Measurements from ENCODE around the gene NBEA.

The NBEA gene

DNA sequence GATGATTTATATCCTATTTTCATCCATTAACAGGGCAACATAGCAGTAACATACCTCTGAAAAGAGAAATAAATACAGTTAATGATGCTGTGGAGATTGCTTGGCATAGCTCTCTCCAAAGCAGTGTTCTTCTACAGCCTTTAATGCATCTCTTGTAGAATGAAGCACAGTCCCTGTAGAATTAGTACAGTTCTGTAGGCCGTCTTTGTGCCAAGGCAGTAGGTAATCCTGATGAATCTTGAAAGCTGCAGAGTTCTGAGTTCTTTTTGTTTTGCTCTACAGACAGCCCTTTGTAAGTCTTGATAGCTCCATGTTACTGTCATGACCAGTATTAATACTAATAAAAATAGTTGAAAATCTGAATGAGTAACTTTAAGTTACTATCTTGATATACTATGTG, 350.3 kb downstream of the NBEA start:
- no peak for DNase-seq

DNA sequence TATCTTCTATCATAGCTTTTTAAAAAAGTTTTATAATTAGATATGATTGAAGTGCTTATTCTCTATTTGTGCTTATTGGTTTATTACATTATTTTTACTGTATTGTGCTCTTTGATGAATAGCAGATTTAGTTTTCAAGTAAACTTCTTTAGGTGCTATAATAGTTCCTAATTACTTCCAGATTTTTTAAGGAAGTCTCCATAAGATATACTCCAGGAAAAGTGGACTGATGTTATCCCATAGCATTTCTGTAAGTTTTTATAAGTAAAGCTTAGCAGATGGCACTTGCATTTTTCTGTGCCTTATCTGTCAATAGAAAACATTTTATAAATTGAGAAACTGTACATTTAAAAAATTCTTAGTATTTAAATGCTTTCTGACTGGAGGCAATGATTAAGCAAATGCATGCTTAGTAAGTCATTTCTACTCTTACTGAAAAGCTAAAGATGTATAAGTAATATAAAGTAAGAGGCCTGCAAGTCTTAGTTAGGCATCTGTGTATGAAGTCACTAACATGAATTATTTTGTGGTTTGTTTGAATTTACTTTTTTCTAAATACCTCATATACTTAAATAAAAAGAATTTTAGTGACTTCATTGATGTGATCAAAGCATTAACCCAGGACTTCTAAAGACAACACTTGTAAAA, 351.6 kb downstream of the NBEA start:
- no peak for DNase-seq

DNA sequence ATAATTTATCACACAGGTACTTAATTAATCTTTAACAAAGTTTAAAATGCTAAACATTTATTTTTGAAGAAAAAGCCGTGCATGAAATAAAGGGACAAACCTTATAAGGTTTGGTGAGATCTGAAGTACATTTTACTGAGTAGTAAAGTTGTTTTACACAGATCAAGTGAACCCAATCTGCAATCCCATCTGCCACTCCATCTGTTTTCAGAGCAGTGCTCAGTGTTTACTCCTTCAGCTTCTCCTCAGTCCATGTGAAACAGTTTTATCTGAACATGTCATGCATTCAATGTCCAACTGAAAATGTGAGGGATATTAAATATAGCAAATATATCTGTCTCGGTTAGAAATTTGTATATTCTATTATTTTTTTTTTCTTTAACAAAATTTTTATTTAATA, 367.6 kb downstream of the NBEA start:
- no peak for DNase-seq

DNA sequence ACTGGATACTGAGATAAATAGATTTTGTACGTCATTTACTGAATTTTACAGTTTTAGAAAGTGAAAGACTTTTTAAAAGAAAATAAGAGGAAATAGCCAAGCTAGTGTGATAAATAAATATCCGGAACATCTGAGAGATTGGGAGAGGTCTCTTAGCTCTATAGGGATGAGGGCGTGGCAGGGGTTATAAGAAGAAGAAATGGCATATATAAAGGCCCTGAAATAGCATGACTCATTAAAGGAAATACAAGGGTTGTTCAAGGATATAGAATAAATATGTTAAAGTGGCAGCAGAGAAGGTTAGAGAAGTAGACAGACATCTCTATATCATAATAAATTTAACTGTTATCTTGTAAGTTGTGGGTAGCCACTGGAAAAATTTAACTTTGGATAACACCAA, 390.1 kb downstream of the NBEA start:
- no peak for DNase-seq

DNA sequence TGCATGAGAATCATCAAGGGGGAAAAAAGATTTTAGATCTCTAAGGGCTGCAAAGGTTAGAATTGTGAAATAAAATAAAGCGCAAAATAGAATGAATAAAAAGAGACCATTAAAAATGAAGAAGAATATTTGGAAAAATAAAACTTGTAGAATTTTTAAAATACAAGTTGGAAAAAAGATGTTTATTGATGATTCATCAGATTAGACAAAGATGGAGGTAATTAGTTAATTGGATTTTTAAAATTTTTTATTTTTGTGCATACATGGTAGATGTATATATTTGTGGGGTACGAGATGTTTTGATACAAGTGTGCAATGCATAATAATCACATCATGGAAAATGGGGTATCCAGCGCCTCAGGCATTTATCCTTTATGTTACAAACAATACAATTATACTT, 391.1 kb downstream of the NBEA start:
- DNase-seq = no peak

DNA sequence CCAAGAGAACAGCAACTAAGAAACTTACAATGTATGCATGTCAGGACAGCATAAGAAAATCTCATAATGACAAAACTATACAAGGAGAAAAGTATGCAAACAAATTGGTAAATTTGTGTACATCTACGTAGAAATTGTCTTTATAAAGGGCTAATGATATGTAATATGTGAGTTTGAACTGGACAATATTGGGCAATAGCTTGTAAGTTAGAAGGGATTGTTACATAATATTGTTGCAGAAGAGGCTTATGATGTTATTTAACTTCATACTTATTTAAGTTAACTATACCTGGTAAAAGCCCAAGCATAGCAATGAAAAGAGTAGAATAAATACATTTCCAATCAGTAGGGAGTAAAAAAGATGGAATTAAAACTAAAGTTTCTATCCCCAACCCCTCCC, 400.4 kb downstream of the NBEA start:
- DNase-seq = no peak

DNA sequence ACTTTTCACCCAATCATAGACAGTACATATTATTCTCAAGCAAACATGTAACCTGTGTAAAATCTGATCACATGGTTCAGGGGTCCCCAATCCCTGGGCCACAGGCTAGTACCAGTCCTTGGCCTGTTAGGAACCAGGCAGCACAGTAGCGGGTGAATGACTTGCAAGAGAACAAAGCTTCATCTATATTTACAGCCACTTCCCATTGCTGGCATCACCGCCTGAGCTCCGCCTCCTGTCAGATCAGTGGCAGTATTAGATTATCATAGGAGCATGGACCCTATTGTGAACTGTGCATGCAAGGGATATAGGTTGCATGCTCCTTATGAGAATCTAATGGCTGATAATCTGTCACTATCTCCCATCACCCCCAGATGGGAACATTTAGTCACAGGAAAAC, 401.3 kb downstream of the NBEA start:
- no peak for DNase-seq

DNA sequence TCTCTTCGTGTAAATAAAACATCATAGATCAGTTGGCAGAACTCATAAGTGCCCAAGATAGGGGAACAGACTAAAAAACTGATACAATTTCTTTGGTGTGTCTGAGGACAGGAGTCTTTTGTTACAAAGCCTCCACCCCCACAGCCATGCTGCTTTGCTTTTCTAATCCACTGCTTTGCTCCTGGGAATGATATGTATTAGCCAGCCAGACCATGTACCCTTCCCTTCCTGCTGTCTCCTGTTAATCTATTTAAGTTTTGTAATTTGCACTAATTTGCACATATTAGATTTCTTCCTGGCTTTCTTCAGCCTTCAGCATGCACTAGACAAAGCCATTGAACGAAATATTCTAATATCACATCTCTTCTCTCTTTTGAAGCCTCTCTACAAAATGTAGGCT, 403.9 kb downstream of the NBEA start:
- DNase-seq = no peak

DNA sequence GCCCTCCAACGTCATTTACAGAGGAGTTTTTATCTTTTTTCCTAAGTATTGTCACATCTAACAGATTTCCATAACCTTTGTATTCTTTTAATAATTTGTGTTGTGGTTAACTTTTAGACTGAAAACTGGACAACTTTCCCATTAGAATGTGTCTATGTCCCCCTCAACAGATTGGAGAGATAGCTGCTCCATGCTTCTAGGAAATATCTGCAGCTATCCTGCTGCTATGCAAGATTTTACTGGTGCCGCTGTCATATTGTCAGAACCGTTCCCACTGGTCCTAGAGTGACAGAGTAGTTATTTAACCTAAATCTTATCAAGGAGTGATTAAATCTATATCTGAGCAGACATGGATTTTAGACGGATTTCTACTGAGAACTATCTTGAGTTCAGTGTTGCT, 404.4 kb downstream of the NBEA start:
- DNase-seq = no peak

DNA sequence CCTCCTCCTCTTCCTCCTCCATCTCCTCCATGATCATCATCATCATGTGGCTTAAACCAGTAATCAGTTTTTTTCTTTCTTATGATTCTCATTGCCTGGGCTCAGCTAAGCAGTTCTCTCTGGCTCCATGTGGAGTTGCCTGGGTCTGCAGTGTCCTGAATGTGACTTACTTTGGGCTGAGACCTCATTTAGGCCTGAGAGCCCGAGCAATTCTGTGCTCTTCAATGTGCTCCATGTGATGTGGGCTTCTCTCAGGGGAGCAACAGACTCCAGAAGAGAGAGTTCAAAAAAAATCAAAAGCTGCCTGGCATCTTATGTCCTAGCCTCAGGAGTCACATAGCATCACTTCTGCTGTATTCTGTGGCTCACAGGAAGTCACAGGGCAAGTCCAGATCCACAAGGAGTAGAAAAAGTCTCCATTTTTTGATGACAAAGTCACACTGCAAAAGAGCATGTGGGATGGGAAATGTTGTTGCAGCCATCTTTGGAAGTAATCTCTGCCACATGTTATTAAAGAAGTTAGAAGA, 405.7 kb downstream of the NBEA start:
- no peak for DNase-seq

DNA sequence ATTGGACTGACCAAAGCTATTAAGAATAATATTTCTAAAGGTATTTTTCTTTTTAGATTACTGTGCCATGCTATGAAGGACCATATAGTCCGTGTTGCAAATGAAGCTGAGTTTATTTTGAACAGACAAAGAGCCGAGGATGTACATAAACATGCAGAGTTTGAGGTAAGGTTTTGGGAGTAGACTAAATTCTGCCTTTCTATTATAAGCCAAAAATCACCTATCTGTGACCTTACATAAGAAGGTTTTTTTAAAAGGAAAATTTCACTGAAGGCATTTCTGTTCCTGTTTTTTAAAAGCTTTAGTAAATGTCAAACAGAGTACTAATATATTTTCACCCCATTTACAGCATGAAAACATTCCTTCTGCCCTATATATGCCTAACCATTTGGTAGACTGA, 407.0 kb downstream of the NBEA start:
- DNase-seq = no peak

DNA sequence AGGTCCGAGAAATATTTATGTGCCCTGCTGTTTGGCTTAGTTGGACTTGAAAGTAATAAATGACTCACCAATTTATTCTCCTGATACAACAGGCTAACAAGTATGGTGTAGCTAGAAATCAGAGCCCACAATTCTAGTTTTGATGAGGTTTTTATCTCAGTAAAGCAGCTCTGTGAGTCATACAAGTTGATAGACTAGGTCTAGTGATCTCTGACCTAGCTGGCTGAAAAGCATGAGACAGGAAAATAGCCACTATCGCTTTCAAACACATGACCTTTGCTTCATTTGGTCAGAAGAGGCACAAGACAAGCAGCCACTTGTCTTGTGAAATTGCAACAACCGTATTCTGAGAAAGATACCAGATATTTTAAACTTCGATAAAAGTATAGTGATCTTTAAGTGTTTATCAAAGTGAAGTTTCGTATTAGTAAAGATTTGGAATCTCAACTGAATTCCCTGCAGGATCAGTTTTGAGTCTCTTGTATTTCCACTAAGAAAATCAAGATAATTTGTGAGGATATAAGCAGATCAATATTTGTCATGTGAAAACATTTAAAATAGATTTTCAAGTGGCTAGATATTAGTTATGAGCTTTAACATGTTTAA, 407.7 kb downstream of the NBEA start:
- no peak for DNase-seq

DNA sequence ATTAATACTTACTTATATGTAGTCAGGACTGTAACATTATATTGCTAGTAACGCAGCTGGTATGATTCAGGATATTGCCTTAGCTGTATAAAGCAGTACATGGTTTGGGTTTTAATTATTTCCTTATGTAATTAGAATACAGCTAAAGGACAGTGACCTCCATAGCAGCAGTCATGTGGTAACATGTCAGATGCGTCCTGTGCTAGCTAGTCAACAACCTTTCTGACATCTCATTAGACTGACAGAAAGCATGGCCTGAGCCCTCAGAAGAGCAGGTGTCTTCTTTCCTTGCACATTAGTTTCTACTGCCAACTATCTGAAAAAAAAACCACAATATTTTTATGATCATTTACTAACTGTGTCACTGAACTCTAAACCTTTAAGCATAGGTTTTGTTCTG, 412.2 kb downstream of the NBEA start:
- DNase-seq = no peak

DNA sequence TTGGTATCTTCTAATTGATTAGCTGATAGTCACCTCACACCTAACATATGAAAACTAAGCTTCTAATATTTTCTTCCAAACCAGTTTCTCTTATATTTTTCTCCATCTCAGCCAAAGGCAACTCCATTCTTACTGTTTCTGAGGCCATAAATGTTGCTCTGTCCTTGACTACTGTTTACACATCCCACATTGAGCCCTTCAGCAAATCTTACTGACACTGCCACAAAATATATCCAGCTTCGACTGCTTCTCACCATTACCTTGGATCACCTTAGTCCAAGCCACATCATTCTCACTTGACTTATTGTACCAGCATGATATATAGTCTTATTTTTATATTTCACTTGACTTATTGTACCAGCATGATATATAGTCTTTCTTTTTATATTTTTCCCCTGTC, 412.8 kb downstream of the NBEA start:
- no peak for DNase-seq

DNA sequence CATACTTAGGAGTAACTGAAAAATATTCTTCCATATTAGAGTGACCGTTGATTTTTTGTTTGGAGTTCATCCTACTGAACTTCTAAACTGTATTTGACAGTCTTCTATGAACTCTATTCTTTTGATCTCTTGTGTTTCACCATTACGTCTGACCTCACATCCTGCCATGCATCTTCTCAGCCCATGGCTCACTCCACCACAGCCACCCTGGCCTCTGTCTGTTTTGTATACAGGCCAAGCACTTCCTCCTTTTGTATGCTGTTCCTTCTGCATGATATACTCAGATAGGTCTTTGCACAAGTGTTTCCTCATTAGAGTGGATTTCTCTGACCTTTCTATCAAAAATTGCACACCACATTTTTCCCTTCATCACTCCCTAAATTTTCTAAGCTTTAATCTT, 414.5 kb downstream of the NBEA start:
- DNase-seq = no peak

DNA sequence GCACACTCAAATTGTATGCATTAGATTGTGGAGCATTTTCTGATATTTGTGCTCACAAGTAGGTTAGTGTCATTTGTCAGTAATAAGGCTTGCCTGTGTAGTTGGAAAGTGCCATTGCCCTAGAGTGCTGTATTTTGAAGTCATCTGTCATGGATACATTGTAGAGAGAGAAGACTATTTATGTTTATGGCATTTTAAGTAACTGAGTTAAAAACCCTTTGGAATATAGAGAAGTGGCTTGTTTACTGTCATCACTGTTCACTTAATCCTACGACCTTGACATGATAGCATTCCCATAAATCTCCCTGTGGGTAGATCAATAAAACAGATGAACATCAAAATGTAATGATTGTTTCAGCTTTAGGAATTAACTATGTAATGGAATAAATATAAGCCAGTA, 423.8 kb downstream of the NBEA start:
- DNase-seq = no peak

DNA sequence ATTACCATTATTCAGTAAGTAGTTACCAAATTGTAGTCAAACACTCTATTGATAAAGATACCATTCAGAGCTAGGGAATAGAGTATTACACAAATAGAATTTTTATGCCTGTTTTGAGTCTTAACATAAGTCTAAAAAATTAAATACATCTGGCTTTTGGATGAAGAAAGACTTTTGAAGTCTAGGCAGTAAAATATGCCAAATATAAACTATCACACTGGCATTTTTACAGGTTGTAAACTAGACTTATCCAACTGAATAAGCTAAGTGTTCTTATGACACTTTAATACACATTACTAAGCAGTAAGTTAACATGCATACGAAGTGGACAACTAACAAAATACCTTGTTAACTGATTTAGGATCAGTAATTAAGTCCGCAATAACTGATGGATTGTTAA, 425.5 kb downstream of the NBEA start:
- no peak for DNase-seq

DNA sequence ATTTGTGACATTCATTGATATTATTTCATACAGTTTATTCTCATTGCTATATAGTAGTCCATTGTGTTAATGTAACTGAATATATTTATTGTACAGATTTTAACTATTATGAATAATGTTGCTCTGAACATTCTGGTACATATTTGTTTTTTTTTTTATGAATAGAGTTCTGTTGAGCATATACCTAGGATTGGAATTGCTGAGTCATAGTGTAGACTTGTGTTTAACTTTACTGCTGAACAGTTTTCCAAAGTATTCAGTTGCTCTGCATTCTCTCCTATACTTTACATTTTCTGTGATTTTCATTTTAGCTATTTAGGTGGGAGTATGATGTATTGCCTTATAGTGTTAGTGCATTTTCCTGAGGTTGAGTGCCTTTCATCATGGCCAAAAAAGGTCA, 436.9 kb downstream of the NBEA start:
- no peak for DNase-seq

DNA sequence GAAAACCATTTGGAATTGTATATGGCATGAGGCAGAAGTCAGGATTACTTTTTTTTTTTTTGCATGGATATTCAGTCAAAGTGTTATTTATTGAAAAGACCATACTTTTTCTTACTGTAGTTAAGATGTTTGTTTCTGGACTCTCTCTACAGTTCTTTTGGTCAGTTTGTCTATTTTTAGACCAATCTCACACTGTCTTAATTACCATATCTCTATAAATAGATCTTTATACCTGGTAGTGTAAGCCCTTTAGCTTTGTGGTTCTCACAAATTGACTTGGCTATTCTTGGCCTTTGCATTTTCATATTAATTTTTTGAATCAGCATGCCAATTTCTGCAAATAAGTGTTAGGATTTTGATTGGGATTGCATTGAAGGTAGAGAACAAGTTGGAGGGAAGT, 437.6 kb downstream of the NBEA start:
- DNase-seq = no peak

DNA sequence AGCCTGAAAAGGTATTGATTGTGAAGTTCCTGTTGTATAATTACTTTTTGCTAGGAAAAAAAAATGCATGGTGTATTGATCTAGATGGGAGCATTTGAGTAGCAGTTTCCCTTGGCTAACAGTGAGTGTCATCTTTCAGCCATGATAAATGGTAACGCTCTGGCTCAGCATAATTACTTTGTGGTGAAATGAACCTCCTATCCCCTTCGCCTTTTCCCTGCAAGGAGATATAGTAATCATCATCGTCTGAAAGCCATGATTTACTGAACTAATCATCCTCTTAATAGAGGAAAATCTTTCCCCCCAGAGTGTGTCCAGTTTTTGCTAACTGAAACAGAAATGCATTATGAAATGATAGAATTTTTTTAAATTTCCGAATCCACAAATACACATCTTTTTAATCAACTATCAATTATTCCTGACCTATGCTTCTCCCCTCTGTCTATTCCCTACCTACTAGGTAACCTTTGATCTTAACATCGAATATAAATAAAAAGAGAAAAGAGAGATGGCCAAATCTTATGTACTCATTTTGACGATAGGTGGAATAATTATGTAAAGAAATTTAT, 445.7 kb downstream of the NBEA start:
- DNase-seq = no peak

DNA sequence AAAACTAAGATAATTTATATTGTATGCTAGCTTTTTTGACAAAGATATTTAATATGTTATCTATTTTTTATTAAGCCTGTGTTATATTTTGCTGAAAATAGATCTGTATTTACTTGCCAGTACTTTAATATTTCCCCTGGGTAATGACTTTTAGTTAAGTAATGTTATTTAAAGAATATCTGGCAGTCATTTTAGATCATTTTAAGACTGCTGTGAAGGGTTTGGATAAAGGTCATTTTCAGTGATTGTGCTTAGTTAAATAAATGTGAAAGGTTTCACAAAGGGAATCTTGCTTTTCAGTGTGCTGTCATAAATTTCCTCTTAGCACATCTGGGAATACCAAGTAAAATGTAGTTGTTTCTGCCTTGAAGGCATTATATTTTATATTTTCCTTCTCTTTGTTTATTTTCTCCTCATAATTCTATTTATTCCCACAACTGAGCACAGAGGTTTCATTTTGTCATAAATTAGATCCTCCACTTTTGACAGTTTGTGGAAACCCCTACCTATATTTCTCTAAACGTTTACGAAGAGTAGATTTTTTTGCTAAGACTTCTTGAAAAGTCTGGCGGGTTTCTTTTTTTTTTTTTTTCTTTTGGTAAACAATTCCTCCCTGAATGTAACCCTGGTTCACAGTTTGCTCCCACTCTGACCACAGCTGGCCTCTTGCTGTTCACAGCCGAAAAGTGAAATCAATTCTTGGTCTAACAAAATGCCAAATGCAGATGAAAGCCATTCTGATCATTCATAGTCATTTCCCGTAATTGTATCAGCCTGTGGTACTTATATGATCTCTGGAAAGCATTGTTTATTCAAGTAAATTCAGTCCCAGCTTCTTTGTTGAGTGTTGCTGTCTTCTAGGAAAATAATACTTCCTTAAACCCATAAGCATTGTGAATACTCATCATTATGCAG, 446.6 kb downstream of the NBEA start:
- DNase-seq = no peak

DNA sequence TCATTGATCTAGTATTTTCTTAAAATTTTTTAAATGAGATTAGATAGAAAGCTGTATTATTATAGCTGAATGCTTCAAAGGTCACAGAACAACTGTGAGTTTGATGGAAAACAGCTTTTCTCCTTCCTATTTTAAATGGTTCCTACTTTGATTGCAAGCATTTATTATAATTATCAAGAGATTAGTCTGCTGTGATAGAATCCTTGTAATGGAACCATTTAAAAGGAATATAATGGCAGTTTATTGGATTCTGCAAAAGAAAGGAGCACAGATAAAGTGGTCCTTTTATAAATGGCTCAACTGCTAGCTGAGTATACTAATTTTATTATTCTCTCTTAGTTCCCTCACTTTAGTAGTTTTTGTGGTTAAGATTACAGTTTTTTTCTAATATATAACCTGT, 447.5 kb downstream of the NBEA start:
- DNase-seq = no peak

DNA sequence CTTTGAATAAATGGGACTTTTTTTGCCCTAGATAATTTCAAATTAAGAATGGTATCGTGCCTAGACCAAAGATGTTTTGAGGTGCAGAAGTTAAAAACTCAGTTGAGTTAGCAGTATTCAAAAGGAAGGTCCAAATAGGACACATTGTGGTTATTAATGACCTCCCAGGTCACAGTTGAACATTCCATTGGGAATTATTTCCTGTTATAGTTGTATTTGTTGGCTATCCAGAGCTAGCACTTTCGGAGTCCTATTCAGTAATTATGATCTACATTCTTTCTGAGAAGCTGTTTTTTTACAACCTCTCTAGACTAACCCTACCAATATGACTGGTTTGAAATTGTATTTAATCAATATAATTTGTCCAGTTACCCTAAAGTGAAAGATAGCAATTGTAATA, 450.7 kb downstream of the NBEA start:
- DNase-seq = no peak

DNA sequence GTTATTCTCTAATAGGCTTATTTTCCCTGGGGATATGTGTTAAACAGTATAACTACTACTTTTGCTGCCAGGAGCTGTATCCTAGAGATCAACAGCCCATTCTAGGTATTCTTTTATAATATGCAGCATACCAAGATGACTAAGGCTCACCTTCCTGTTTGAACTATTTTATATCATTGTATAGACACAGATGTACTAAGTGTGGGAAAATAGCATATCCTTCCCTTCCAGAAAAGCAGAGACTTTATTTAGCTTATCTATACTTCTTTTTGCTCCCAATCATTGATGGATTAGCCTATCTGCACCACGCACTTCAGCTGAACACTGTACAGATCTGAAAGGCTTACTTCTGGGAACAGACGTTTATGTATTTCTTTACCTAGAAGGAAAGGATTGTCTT, 451.8 kb downstream of the NBEA start:
- DNase-seq = no peak
